Osteoblast (primary cell): ENCODE data around the gene P3H3. TPM values are rescaled to one million over a fixed set of nuclear protein-coding genes. Genes with fewer than 3 reads are reported as not detected.

Experiments
- DNase-seq: peaks from one replicate; pipeline ENCODE4 v3.0.0; 2011; ENCODE audit warnings: low spot score, mixed read lengths; ENCODE audit not compliant: insufficient read length; ENCODE audit errors: missing footprints
- H2AFZ ChIP-seq: 2 replicates; pipeline ENCODE4 v1.6.0; 2011; ENCODE audit warnings: mild to moderate bottlenecking, low read length
- H3K27ac ChIP-seq: 2 replicates; pipeline ENCODE4 v1.5.1; 2011; ENCODE audit warnings: mild to moderate bottlenecking, low read depth, low read length, moderate library complexity
- H3K27me3 ChIP-seq: 2 replicates; pipeline ENCODE4 v1.6.0; 2012; ENCODE audit warnings: mild to moderate bottlenecking, control low read depth, inconsistent platforms, low read length, moderate library complexity; ENCODE audit not compliant: insufficient read depth
- H3K36me3 ChIP-seq: 2 replicates; pipeline ENCODE4 v1.5.1; 2011; ENCODE audit warnings: mild to moderate bottlenecking, low read length, control low read depth, moderate library complexity; ENCODE audit not compliant: insufficient read depth
- H3K4me1 ChIP-seq: 2 replicates; pipeline ENCODE4 v1.5.1; 2011; ENCODE audit warnings: mild to moderate bottlenecking, low read length, control low read depth, moderate library complexity; ENCODE audit not compliant: insufficient read depth
- H3K4me2 ChIP-seq: 2 replicates; pipeline ENCODE4 v1.6.0; 2011; ENCODE audit warnings: mild to moderate bottlenecking, low read length; ENCODE audit not compliant: insufficient read depth
- H3K4me3 ChIP-seq: fragments of 200-600 bp; sonication (generic); 3 replicates; pipeline ENCODE4 v1.5.1; 2012; ENCODE audit warnings: mild to moderate bottlenecking, low read length, inconsistent platforms; ENCODE audit not compliant: insufficient read depth
- H3K79me2 ChIP-seq: 2 replicates; pipeline ENCODE4 v1.6.0; 2012; ENCODE audit warnings: mild to moderate bottlenecking, low read length, control low read depth, inconsistent platforms; ENCODE audit not compliant: insufficient read depth
- H3K9me3 ChIP-seq: 2 replicates; pipeline ENCODE4 v1.5.1; 2011; ENCODE audit warnings: low read depth, low read length, control low read depth
- H4K20me1 ChIP-seq: 2 replicates; pipeline ENCODE4 v1.6.0; 2012; ENCODE audit warnings: mild to moderate bottlenecking, low read length, control low read depth; ENCODE audit not compliant: insufficient read depth
- total RNA-seq: library from RNA; depleted of rRNA; stranded (reverse); fragments of >200 nt; gene quantifications from 2 replicates; pipeline ENCODE4 v1.2.3, GENCODE V29; 2012
- TF ChIP-seq, protein P1 (sequence below): IDR thresholded peaks from 2 replicates; pipeline ENCODE4 v1.5.1; 2011; ENCODE audit warnings: mild to moderate bottlenecking, low read depth, low read length, moderate library complexity; ENCODE audit errors: extremely low read depth

Gene P3H3
- total RNA-seq, 1 donor = 130 TPM

- Histone ChIP-seq H3K4me2 (peak overlapping the region; percentile 71), H3K79me2 (no peaks in the 10 kb centered on the region), H3K27ac (no peak overlapping the region), H3K4me3 (peak overlapping the region; percentile 50), H3K36me3 (no peaks in the 10 kb centered on the region), H2AFZ (peak overlapping the region; percentile 82), H3K4me1 (peaks cover 16% of the 10 kb centered on the region), H3K9me3 (no peaks in the 10 kb centered on the region), H3K27me3 (peaks cover 6% of the 10 kb centered on the region), H4K20me1 (no peaks in the 10 kb centered on the region)
- DNase-seq = no peak
- TF ChIP-seq, protein P1, sequence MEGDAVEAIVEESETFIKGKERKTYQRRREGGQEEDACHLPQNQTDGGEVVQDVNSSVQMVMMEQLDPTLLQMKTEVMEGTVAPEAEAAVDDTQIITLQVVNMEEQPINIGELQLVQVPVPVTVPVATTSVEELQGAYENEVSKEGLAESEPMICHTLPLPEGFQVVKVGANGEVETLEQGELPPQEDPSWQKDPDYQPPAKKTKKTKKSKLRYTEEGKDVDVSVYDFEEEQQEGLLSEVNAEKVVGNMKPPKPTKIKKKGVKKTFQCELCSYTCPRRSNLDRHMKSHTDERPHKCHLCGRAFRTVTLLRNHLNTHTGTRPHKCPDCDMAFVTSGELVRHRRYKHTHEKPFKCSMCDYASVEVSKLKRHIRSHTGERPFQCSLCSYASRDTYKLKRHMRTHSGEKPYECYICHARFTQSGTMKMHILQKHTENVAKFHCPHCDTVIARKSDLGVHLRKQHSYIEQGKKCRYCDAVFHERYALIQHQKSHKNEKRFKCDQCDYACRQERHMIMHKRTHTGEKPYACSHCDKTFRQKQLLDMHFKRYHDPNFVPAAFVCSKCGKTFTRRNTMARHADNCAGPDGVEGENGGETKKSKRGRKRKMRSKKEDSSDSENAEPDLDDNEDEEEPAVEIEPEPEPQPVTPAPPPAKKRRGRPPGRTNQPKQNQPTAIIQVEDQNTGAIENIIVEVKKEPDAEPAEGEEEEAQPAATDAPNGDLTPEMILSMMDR = no peak
Measured at GRCh38 chr12:6792522-6793201, 35.5 kb upstream of the P3H3 start.

DNA sequence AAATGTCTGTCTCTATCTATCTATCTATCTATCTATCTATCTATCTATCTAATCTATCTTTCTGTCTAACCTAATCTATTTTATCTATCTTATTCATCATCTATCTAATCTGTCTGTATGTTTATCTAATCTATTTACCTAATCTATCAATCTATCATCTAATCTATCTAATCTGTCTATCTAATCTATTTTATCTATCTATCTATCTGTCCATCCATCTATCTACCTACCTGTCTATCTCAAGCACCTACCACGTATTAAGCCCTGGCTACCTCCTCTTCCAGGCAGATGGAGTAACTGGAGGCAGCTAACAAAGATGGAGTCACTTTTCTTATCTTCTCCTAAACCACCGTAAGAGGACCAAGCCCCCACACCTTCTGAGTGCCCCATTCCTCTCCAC is 33.1 kb upstream of the P3H3 start:
- no peak overlapping the region for H3K4me3 ChIP-seq
- TF ChIP-seq, protein P1 = no peak
- H3K79me2 ChIP-seq = no peaks in the 10 kb centered on the region

GRCh38 chr12:6796576-6796975 is 31.6 kb upstream of the P3H3 start:
- Histone ChIP-seq H3K27me3 (peaks cover 6% of the 10 kb centered on the region), H3K27ac (no peak overlapping the region), H2AFZ (no peak overlapping the region), H3K4me1 (peaks cover 10% of the 10 kb centered on the region), H3K79me2 (no peaks in the 10 kb centered on the region), H3K4me2 (no peak overlapping the region), H3K36me3 (no peaks in the 10 kb centered on the region), H4K20me1 (no peaks in the 10 kb centered on the region), H3K4me3 (no peak overlapping the region), H3K9me3 (no peaks in the 10 kb centered on the region)
- TF ChIP-seq, protein P1 = no peak
- no peak for DNase-seq

More for the DNA sequence above, 33.1 kb upstream of the P3H3 start:
- H3K4me2 ChIP-seq = no peak overlapping the region
- no peak overlapping the region for H2AFZ ChIP-seq
- no peak overlapping the region for H3K27ac ChIP-seq
- no peaks in the 10 kb centered on the region for H3K9me3 ChIP-seq
- peaks cover 10% of the 10 kb centered on the region for H3K4me1 ChIP-seq
- DNase-seq = no peak
- no peaks in the 10 kb centered on the region for H4K20me1 ChIP-seq
- no peaks in the 10 kb centered on the region for H3K36me3 ChIP-seq
- H3K27me3 ChIP-seq = peaks cover 6% of the 10 kb centered on the region

DNA sequence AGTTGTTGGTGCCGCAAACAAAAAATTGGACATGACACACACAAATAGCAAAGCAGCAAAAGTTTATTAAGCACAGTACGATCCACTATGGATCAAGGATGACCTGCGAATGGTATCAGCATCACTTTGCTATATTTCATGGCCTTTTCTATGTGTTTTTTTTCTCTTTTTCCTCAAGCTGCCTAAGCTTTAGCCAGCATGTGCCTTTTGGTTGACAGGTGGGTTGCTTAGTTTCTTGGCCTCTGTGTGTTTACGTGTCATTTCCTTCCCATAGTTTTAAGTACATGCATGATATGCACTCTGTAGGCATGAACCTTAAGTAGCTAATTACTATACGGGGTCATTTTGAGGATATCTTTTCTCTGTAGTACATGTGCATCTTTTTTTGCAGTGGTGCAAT is 29.1 kb upstream of the P3H3 start:
- Histone ChIP-seq H4K20me1 (no peaks in the 10 kb centered on the region), H3K4me2 (no peak overlapping the region), H3K9me3 (no peaks in the 10 kb centered on the region), H3K27me3 (no peaks in the 10 kb centered on the region), H2AFZ (no peak overlapping the region), H3K36me3 (no peaks in the 10 kb centered on the region), H3K4me1 (no peaks in the 10 kb centered on the region), H3K79me2 (no peaks in the 10 kb centered on the region), H3K27ac (no peak overlapping the region), H3K4me3 (no peak overlapping the region)
- TF ChIP-seq, protein P1 = no peak
- DNase-seq = no peak
